ENCODE results near the gene MYOM1.

Gene MYOM1

DNA sequence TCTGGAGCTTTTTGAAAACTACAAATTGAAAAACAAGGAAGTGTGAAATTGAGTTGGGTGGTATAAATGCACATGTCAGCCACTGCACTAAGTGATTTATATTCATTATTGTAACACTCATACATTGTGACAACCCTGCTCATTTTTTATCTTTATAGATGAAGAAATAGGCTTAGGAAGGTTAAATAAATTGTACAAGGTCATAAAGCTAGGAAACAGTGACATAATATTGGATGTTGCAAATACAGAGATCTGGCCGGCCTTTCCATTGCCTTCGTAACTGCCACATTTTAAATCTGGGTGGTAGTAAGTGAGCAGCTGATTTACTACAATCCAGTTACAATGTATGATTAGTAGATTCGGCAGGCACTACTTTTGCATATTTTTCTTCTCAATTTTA is 130.2 kb downstream of the MYOM1 start:
- TF ChIP-seq ZNF274 (IDR thresholded peaks at IDR 0.05; ENCODE audit: low read depth, low read length) (no peak), SUZ12 (IDR thresholded peaks at IDR 0.05; ENCODE audit: extremely low read depth, insufficient read depth, insufficient read length) (no peak), YY1 (IDR thresholded peaks at IDR 0.05; ENCODE audit: insufficient read depth, insufficient read length) (no peak)
- Histone ChIP-seq H3K9me3 (ENCODE audit: insufficient read depth, low read length) (no peaks in the 10 kb centered on the region), H3K4me1 (ENCODE audit: insufficient read depth, insufficient read length) (peaks cover 2% of the 10 kb centered on the region), H3K36me3 (ENCODE audit: insufficient read depth, insufficient read length, low read length) (no peaks in the 10 kb centered on the region), H3K27me3 (ENCODE audit: insufficient read depth, insufficient read length) (no peaks in the 10 kb centered on the region), H3K9ac (ENCODE audit: insufficient read length, low read depth) (no peak overlapping the region), H3K4me3 (ENCODE audit: insufficient read length, low read depth) (no peak overlapping the region)
- no peak for DNase-seq (ENCODE audit: low read depth, low spot score)

DNA sequence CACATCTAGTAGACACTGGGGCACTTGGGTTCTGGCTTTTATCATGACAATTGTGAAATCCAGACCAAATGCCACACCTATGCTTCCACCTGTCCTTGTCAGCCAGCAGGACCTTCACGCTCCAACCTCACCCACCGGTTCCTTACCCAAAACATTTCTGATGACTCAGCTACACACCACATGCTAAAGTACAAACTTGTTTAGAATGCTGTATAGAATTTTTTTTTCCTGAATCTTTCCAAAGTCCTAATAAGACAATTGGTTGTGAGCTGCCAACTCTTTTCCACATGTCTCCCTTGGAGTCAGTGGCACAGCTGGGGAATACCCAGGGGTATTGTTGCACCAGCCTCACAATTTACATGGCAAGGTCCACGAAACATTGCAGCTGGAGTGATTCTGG is 131.3 kb downstream of the MYOM1 start:
- H3K36me3 ChIP-seq (ENCODE audit: insufficient read depth, insufficient read length, low read length): no peaks in the 10 kb centered on the region
- peaks cover 2% of the 10 kb centered on the region for H3K4me1 ChIP-seq (ENCODE audit: insufficient read depth, insufficient read length)
- no peak overlapping the region for H3K4me3 ChIP-seq (ENCODE audit: insufficient read length, low read depth)
- no peak for DNase-seq (ENCODE audit: low read depth, low spot score)
- H3K9me3 ChIP-seq (ENCODE audit: insufficient read depth, low read length): no peaks in the 10 kb centered on the region
- TF ChIP-seq SUZ12 (IDR thresholded peaks at IDR 0.05; ENCODE audit: extremely low read depth, insufficient read depth, insufficient read length) (no peak), YY1 (IDR thresholded peaks at IDR 0.05; ENCODE audit: insufficient read depth, insufficient read length) (no peak), ZNF274 (IDR thresholded peaks at IDR 0.05; ENCODE audit: low read depth, low read length) (no peak)
- no peaks in the 10 kb centered on the region for H3K27me3 ChIP-seq (ENCODE audit: insufficient read depth, insufficient read length)
- no peak overlapping the region for H3K9ac ChIP-seq (ENCODE audit: insufficient read length, low read depth)

GRCh38 chr18:3086871-3087270 is 132.9 kb downstream of the MYOM1 start:
- Histone ChIP-seq H3K27me3 (ENCODE audit: insufficient read depth, insufficient read length) (no peaks in the 10 kb centered on the region), H3K4me3 (ENCODE audit: insufficient read length, low read depth) (no peak overlapping the region), H3K9ac (ENCODE audit: insufficient read length, low read depth) (no peak overlapping the region), H3K9me3 (ENCODE audit: insufficient read depth, low read length) (no peaks in the 10 kb centered on the region), H3K4me1 (ENCODE audit: insufficient read depth, insufficient read length) (peaks cover 2% of the 10 kb centered on the region), H3K36me3 (ENCODE audit: insufficient read depth, insufficient read length, low read length) (no peaks in the 10 kb centered on the region)
- TF ChIP-seq SUZ12 (IDR thresholded peaks at IDR 0.05; ENCODE audit: extremely low read depth, insufficient read depth, insufficient read length) (no peak), YY1 (IDR thresholded peaks at IDR 0.05; ENCODE audit: insufficient read depth, insufficient read length) (no peak), ZNF274 (IDR thresholded peaks at IDR 0.05; ENCODE audit: low read depth, low read length) (no peak)
- no peak for DNase-seq (ENCODE audit: low read depth, low spot score)

- Histone ChIP-seq H3K9ac (ENCODE audit: insufficient read length, low read depth) (no peak overlapping the region), H3K27me3 (ENCODE audit: insufficient read depth, insufficient read length) (no peaks in the 10 kb centered on the region), H3K36me3 (ENCODE audit: insufficient read depth, insufficient read length, low read length) (no peaks in the 10 kb centered on the region), H3K4me1 (ENCODE audit: insufficient read depth, insufficient read length) (peaks cover 2% of the 10 kb centered on the region), H3K9me3 (ENCODE audit: insufficient read depth, low read length) (no peaks in the 10 kb centered on the region), H3K4me3 (ENCODE audit: insufficient read length, low read depth) (no peak overlapping the region)
- DNase-seq (ENCODE audit: low read depth, low spot score): no peak
- TF ChIP-seq ZNF274 (IDR thresholded peaks at IDR 0.05; ENCODE audit: low read depth, low read length) (no peak), YY1 (IDR thresholded peaks at IDR 0.05; ENCODE audit: insufficient read depth, insufficient read length) (no peak), SUZ12 (IDR thresholded peaks at IDR 0.05; ENCODE audit: extremely low read depth, insufficient read depth, insufficient read length) (no peak)
These were observed 134.2 kb downstream of the MYOM1 start for GRCh38 chr18:3085612-3086011.

DNA sequence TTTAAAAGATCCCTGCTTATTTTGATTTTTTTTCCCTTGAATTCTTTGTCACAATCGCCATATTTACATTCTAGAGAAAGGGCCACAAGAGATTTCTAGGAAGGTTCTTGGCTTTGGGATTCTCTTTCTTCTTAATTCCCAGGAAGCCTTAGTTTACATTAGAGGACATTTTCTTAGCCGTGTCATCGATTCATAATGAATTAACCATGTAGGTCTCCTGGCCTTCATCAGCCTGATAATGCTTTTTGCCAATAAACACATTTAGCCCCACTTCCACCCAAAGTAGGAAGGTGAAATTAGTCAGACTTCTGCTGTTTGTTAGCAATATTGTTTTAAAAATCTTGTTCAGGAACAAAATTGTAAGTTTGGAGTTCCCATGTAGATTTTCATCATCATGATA is 135.6 kb downstream of the MYOM1 start:
- H3K4me3 ChIP-seq (ENCODE audit: insufficient read length, low read depth): no peak overlapping the region
- peaks cover 2% of the 10 kb centered on the region for H3K4me1 ChIP-seq (ENCODE audit: insufficient read depth, insufficient read length)
- no peak for DNase-seq (ENCODE audit: low read depth, low spot score)
- H3K36me3 ChIP-seq (ENCODE audit: insufficient read depth, insufficient read length, low read length): no peaks in the 10 kb centered on the region
- no peaks in the 10 kb centered on the region for H3K27me3 ChIP-seq (ENCODE audit: insufficient read depth, insufficient read length)
- TF ChIP-seq ZNF274 (IDR thresholded peaks at IDR 0.05; ENCODE audit: low read depth, low read length) (no peak), SUZ12 (IDR thresholded peaks at IDR 0.05; ENCODE audit: extremely low read depth, insufficient read depth, insufficient read length) (no peak), YY1 (IDR thresholded peaks at IDR 0.05; ENCODE audit: insufficient read depth, insufficient read length) (no peak)
- H3K9me3 ChIP-seq (ENCODE audit: insufficient read depth, low read length): no peaks in the 10 kb centered on the region
- no peak overlapping the region for H3K9ac ChIP-seq (ENCODE audit: insufficient read length, low read depth)

GRCh38 chr18:3083766-3084165 is 136.0 kb downstream of the MYOM1 start:
- H3K9ac ChIP-seq (ENCODE audit: insufficient read length, low read depth): no peak overlapping the region
- peaks cover 2% of the 10 kb centered on the region for H3K4me1 ChIP-seq (ENCODE audit: insufficient read depth, insufficient read length)
- no peaks in the 10 kb centered on the region for H3K27me3 ChIP-seq (ENCODE audit: insufficient read depth, insufficient read length)
- no peak for TF ChIP-seq YY1 (IDR thresholded peaks at IDR 0.05; ENCODE audit: insufficient read depth, insufficient read length)
- no peak for TF ChIP-seq ZNF274 (IDR thresholded peaks at IDR 0.05; ENCODE audit: low read depth, low read length)
- no peak for TF ChIP-seq SUZ12 (IDR thresholded peaks at IDR 0.05; ENCODE audit: extremely low read depth, insufficient read depth, insufficient read length)
- DNase-seq (ENCODE audit: low read depth, low spot score): no peak
- no peaks in the 10 kb centered on the region for H3K36me3 ChIP-seq (ENCODE audit: insufficient read depth, insufficient read length, low read length)
- no peaks in the 10 kb centered on the region for H3K9me3 ChIP-seq (ENCODE audit: insufficient read depth, low read length)
- no peak overlapping the region for H3K4me3 ChIP-seq (ENCODE audit: insufficient read length, low read depth)

GRCh38 chr18:3081584-3081991 is 138.2 kb downstream of the MYOM1 start:
- Histone ChIP-seq H3K36me3 (ENCODE audit: insufficient read depth, insufficient read length, low read length) (no peaks in the 10 kb centered on the region), H3K4me3 (ENCODE audit: insufficient read length, low read depth) (no peak overlapping the region), H3K9me3 (ENCODE audit: insufficient read depth, low read length) (no peaks in the 10 kb centered on the region), H3K9ac (ENCODE audit: insufficient read length, low read depth) (no peak overlapping the region), H3K27me3 (ENCODE audit: insufficient read depth, insufficient read length) (no peaks in the 10 kb centered on the region), H3K4me1 (ENCODE audit: insufficient read depth, insufficient read length) (no peaks in the 10 kb centered on the region)
- TF ChIP-seq YY1 (IDR thresholded peaks at IDR 0.05; ENCODE audit: insufficient read depth, insufficient read length): no peak
- TF ChIP-seq SUZ12 (IDR thresholded peaks at IDR 0.05; ENCODE audit: extremely low read depth, insufficient read depth, insufficient read length): no peak
- no peak for TF ChIP-seq ZNF274 (IDR thresholded peaks at IDR 0.05; ENCODE audit: low read depth, low read length)
- DNase-seq (ENCODE audit: low read depth, low spot score): no peak
